Astrocyte (in vitro differentiated cells and primary cell): ENCODE data around the gene CYBA. TPM values are rescaled to one million over a fixed set of nuclear protein-coding genes. Genes with fewer than 3 reads are reported as not detected.

Experiments
- DNase-seq: peaks from one replicate; pipeline ENCODE4 v3.0.0-alpha.2; 2010; ENCODE audit warnings: low read depth
- FAIRE-seq: peaks from 2 replicates; lab custom pipeline; 2011; peaks lifted over from hg19 to GRCh38; lab: Jason Lieb, UNC
- H2AFZ ChIP-seq: 2 replicates; pipeline ENCODE4 v1.6.0; 2012; ENCODE audit warnings: low read depth, low read length, inconsistent platforms
- H3K27ac ChIP-seq: 2 replicates; pipeline ENCODE4 v1.5.1; 2011; ENCODE audit warnings: low read depth, low read length, inconsistent platforms
- H3K27me3 ChIP-seq: 2 replicates; pipeline ENCODE4 v1.6.0; 2011; ENCODE audit warnings: low read length, inconsistent platforms; ENCODE audit not compliant: insufficient read depth
- H3K36me3 ChIP-seq: 2 replicates; pipeline ENCODE4 v1.5.1; 2011; ENCODE audit warnings: low read length, inconsistent platforms; ENCODE audit not compliant: insufficient read depth
- H3K4me1 ChIP-seq: 2 replicates; pipeline ENCODE4 v1.5.1; 2011; ENCODE audit warnings: low read length, inconsistent platforms; ENCODE audit not compliant: insufficient read depth
- H3K4me2 ChIP-seq: 2 replicates; pipeline ENCODE4 v1.6.0; 2012; ENCODE audit warnings: low read length, inconsistent platforms
- H3K4me3 ChIP-seq: 2 replicates; pipeline ENCODE4 v1.5.1; 2011; ENCODE audit warnings: low read depth, mild to moderate bottlenecking, low read length, inconsistent platforms; ENCODE audit not compliant: insufficient read depth
- H3K79me2 ChIP-seq: 2 replicates; pipeline ENCODE4 v1.6.0; 2012; ENCODE audit warnings: mild to moderate bottlenecking, low read length, inconsistent platforms; ENCODE audit not compliant: insufficient read depth
- H3K9ac ChIP-seq: 2 replicates; pipeline ENCODE4 v1.6.0; 2012; ENCODE audit warnings: mild to moderate bottlenecking, low read length, inconsistent platforms
- H3K9me3 ChIP-seq: 2 replicates; pipeline ENCODE4 v1.5.1; 2012; ENCODE audit warnings: low read depth, mild to moderate bottlenecking, low read length, inconsistent platforms; ENCODE audit not compliant: insufficient read depth
- H4K20me1 ChIP-seq: 2 replicates; pipeline ENCODE4 v1.6.0; 2012; ENCODE audit warnings: low read length, inconsistent platforms; ENCODE audit not compliant: insufficient read depth
- H3K27ac Mint-ChIP-seq: one replicate; pipeline ENCODE4 v1.8.0; 2021; ENCODE audit warnings: mild to moderate bottlenecking, mixed read lengths; ENCODE audit not compliant: unreplicated experiment
- H3K27me3 Mint-ChIP-seq: one replicate; pipeline ENCODE4 v1.8.0; 2021; ENCODE audit warnings: low read depth, mixed read lengths; ENCODE audit not compliant: unreplicated experiment
- H3K36me3 Mint-ChIP-seq: one replicate; pipeline ENCODE4 v1.8.0; 2021; ENCODE audit warnings: low read depth, mixed read lengths; ENCODE audit not compliant: unreplicated experiment
- H3K4me1 Mint-ChIP-seq: one replicate; pipeline ENCODE4 v1.8.0; 2021; ENCODE audit warnings: low read depth, mixed read lengths; ENCODE audit not compliant: unreplicated experiment
- H3K4me3 Mint-ChIP-seq: one replicate; pipeline ENCODE4 v1.8.0; 2021; ENCODE audit warnings: mild to moderate bottlenecking, moderate library complexity, mixed read lengths; ENCODE audit not compliant: unreplicated experiment
- H3K9me3 Mint-ChIP-seq: one replicate; pipeline ENCODE4 v1.8.0; 2021; ENCODE audit warnings: mild to moderate bottlenecking, mixed read lengths; ENCODE audit not compliant: unreplicated experiment
- CTCF ChIP-seq: IDR thresholded peaks from 2 replicates; pipeline ENCODE4 v1.5.1; 2011; ENCODE audit warnings: low read depth, mild to moderate bottlenecking, inconsistent platforms, low read length, moderate library complexity; ENCODE audit not compliant: insufficient read depth
- EZH2 ChIP-seq: IDR thresholded peaks from 2 replicates; pipeline ENCODE4 v1.6.1; 2012; ENCODE audit warnings: mild to moderate bottlenecking, low read length, inconsistent platforms; ENCODE audit not compliant: insufficient read depth
- total RNA-seq: library from RNA; stranded (reverse); gene quantifications from 2 replicates; pipeline ENCODE4 v1.2.1, GENCODE V29; 2021

The CYBA gene
- total RNA-seq, 1 donor from 2014 or later = 236 TPM

GRCh38 chr16:88646345-88647034 lies 4.4 kb downstream of the CYBA start:
- H3K79me2 ChIP-seq = no peaks in the 10 kb centered on the region
- H3K9me3 ChIP-seq = no peaks in the 10 kb centered on the region
- DNase-seq = no peak
- no peak overlapping the region for H3K4me3 ChIP-seq
- no peak overlapping the region for H3K9ac ChIP-seq
- H3K36me3 ChIP-seq = no peaks in the 10 kb centered on the region
- TF ChIP-seq EZH2 = no peak
- no peak for TF ChIP-seq CTCF
- no peaks in the 10 kb centered on the region for H3K27me3 ChIP-seq
- H2AFZ ChIP-seq = no peak overlapping the region
- no peaks in the 10 kb centered on the region for H3K9me3 Mint-ChIP-seq
- FAIRE-seq = no peak
- no peak overlapping the region for H3K27ac Mint-ChIP-seq
- H3K4me2 ChIP-seq = no peak overlapping the region
- H3K4me1 ChIP-seq = peaks cover 11% of the 10 kb centered on the region
- peaks cover 4% of the 10 kb centered on the region for H3K4me1 Mint-ChIP-seq
- H3K27ac ChIP-seq = no peak overlapping the region
- H3K27me3 Mint-ChIP-seq = no peaks in the 10 kb centered on the region
- peaks cover 12% of the 10 kb centered on the region for H3K36me3 Mint-ChIP-seq
- peaks cover 20% of the 10 kb centered on the region for H4K20me1 ChIP-seq
- no peak overlapping the region for H3K4me3 Mint-ChIP-seq

GRCh38 chr16:88645941-88646340 lies 4.9 kb downstream of the CYBA start:
- no peaks in the 10 kb centered on the region for H3K9me3 ChIP-seq
- peaks cover 20% of the 10 kb centered on the region for H4K20me1 ChIP-seq
- no peak overlapping the region for H3K4me3 ChIP-seq
- DNase-seq = no peak
- TF ChIP-seq EZH2 (no peak), CTCF (no peak)
- H3K36me3 ChIP-seq = no peaks in the 10 kb centered on the region
- H3K27me3 ChIP-seq = no peaks in the 10 kb centered on the region
- no peak overlapping the region for H2AFZ ChIP-seq
- peaks cover 6% of the 10 kb centered on the region for H3K4me1 ChIP-seq
- H3K79me2 ChIP-seq = no peaks in the 10 kb centered on the region
- Mint-ChIP-seq H3K36me3 (peaks cover 12% of the 10 kb centered on the region), H3K27ac (no peak overlapping the region), H3K4me3 (no peak overlapping the region), H3K4me1 (peaks cover 4% of the 10 kb centered on the region), H3K9me3 (no peaks in the 10 kb centered on the region), H3K27me3 (peaks cover 2% of the 10 kb centered on the region)
- no peak overlapping the region for H3K27ac ChIP-seq
- no peak overlapping the region for H3K9ac ChIP-seq
- no peak for FAIRE-seq
- no peak overlapping the region for H3K4me2 ChIP-seq

- H3K4me1 ChIP-seq = peaks cover 6% of the 10 kb centered on the region
- FAIRE-seq (no peak), DNase-seq (no peak)
- H3K79me2 ChIP-seq = no peaks in the 10 kb centered on the region
- Mint-ChIP-seq H3K36me3 (peaks cover 12% of the 10 kb centered on the region), H3K27me3 (peaks cover 2% of the 10 kb centered on the region), H3K4me3 (no peak overlapping the region), H3K9me3 (no peaks in the 10 kb centered on the region), H3K4me1 (peaks cover 4% of the 10 kb centered on the region), H3K27ac (no peak overlapping the region)
- H3K4me3 ChIP-seq = no peak overlapping the region
- H3K27ac ChIP-seq = no peak overlapping the region
- H3K9ac ChIP-seq = no peak overlapping the region
- H3K27me3 ChIP-seq = peaks cover 2% of the 10 kb centered on the region
- no peak overlapping the region for H3K4me2 ChIP-seq
- no peaks in the 10 kb centered on the region for H3K36me3 ChIP-seq
- peaks cover 19% of the 10 kb centered on the region for H4K20me1 ChIP-seq
- H2AFZ ChIP-seq = no peak overlapping the region
- no peaks in the 10 kb centered on the region for H3K9me3 ChIP-seq
- no peak for TF ChIP-seq EZH2
- no peak for TF ChIP-seq CTCF
These were observed 5.4 kb downstream of the CYBA start for GRCh38 chr16:88645455-88645854.
